Mesendoderm (in vitro differentiated cells): ENCODE data around the gene RAB2B. TPM values are rescaled to one million over a fixed set of nuclear protein-coding genes. Genes with fewer than 3 reads are reported as not detected.

Source experiments
- small RNA-seq: library from polyadenylated mRNA; stranded (forward); fragments of <200 nt; extraction: miRNeasy Mini kit (QIAGEN cat#:217004); gene quantifications from one replicate; pipeline ENCODE3, GENCODE V24; 2013; ENCODE audit not compliant: insufficient read depth

The RAB2B gene

Small RNA genes within 50 kb of the gene (small RNA-seq; reads per million reads assigned to genes)
- not detected for gene RN7SL650P
